ENCODE data around the gene UGP2.
A peak's percentile ranks its signal among the peaks of the same experiment; 100 is the strongest.

The UGP2 gene

DNA sequence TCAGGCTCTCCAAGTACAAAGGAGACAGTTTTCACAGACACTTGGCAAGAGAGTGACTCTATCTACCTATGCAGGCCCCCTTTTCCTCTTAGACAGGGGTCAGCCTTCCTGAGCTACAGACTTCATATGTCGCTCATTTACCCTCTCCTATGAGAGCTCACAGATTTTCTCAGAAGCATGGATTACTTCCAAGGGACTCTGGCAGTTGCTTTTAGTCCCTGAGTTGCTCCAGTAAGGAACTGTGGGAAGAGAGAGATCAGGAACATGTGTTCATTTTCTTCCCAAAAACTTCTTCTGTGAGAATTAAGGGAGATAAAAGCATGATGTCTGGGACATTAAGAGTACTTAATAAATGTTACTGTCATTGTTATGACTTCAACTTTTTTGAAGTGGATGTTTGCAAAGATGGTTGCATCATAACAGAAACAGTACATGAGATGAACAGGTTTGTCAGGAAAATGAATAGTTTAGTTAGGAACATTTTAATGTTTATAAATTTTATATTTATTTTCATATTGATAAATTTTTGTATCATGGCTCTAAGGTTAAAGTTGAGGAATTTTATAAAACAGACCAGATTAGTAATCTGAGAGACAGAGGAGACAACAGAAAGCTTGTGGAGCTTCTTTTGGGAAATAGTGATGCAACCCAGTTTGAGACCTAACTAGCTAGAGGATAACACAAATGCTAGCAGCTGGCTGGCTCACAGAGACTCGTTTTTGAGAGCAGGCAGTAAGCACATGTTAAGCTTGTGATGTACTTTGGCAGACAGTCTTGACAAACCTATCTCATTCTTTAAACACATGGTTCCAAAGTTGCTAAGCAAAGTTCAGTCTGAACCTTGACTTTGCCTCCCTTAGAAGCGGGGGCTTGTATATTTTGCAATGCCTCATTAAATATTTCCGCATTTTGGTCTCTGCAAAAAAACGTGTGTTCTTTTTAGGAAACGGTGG lies 21.7 kb upstream of the UGP2 start:
- no peak for ATAC-seq (replicated peaks)
- no peaks in the 10 kb centered on the region for H3K36me3 Mint-ChIP-seq
- H3K9me3 Mint-ChIP-seq, result no peaks in the 10 kb centered on the region
- DNase-seq, result no peak
- H3K4me1 Mint-ChIP-seq, result no peaks in the 10 kb centered on the region
- no peak overlapping the region for H3K4me3 Mint-ChIP-seq
- H3K27ac Mint-ChIP-seq, result no peak overlapping the region
- H3K27me3 Mint-ChIP-seq, result no peaks in the 10 kb centered on the region

DNA sequence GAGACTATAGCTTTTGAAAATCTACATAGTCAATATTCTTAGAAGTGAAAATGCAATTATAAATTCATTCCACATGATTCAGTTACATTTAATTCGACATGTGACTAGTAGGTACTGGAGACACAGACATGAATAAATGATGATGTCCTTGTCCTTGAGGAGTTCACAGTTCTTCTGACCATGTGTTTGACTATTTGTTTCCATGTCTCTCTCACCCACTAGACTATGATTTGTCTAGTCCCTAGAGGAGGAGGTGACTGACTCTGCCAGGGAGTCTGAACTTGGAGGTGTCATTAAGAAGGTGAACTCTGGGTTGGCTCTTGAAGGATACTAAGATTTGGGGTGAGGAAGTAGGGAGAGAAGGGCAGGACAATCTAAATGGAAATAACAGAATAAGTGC lies 20.7 kb upstream of the UGP2 start:
- Mint-ChIP-seq H3K4me3 (no peak overlapping the region), H3K4me1 (no peaks in the 10 kb centered on the region), H3K27me3 (no peaks in the 10 kb centered on the region), H3K27ac (no peak overlapping the region), H3K36me3 (no peaks in the 10 kb centered on the region), H3K9me3 (no peaks in the 10 kb centered on the region)
- ATAC-seq (replicated peaks) (no peak), DNase-seq (no peak)

DNA sequence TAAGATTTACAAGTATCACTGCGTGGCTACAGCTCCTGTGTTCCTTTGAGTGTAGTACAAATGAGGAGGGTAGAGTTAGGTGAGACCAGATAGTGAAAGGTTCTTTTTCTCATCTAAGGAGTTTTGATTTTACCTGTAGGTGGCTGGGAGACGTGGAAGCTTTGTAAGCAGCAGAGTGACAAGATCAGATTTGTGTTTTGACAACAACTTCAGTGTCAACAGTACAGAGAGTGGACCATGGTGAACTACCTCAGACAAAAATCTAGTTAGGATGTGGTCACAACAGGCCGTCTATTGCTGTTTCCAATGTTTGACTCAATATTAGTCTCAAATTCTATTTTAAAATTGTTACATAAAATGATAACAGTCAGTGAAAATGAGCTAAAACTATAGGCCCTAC lies 20.3 kb upstream of the UGP2 start:
- H3K9me3 Mint-ChIP-seq, result no peaks in the 10 kb centered on the region
- no peak for DNase-seq
- no peaks in the 10 kb centered on the region for H3K36me3 Mint-ChIP-seq
- no peak overlapping the region for H3K4me3 Mint-ChIP-seq
- no peaks in the 10 kb centered on the region for H3K27me3 Mint-ChIP-seq
- ATAC-seq (replicated peaks), result no peak
- no peak overlapping the region for H3K27ac Mint-ChIP-seq
- no peaks in the 10 kb centered on the region for H3K4me1 Mint-ChIP-seq

DNA sequence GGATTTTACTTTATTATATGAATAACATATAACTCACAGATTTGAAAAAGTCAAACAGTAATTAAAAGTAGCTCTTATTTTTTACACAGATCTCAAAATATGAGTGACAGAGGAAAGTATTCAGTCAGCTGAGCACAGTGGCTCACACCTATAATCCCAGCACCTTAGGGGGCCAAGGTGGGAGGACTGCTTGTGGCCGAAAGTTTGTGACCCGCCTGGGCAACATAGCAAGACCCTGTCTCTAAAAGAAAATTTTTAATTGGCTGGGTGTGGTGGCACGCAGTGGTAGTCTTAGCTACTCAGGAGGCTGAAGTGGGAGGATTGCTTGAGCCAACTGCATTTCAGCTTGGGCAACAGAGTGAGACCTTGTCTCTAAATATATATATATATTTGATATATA lies 19.2 kb upstream of the UGP2 start:
- H3K4me1 Mint-ChIP-seq, result no peaks in the 10 kb centered on the region
- H3K27ac Mint-ChIP-seq, result no peak overlapping the region
- DNase-seq, result no peak
- no peaks in the 10 kb centered on the region for H3K9me3 Mint-ChIP-seq
- H3K4me3 Mint-ChIP-seq, result no peak overlapping the region
- ATAC-seq (replicated peaks), result no peak
- H3K27me3 Mint-ChIP-seq, result no peaks in the 10 kb centered on the region
- H3K36me3 Mint-ChIP-seq, result no peaks in the 10 kb centered on the region

- no peak for ATAC-seq (replicated peaks)
- H3K36me3 Mint-ChIP-seq, result no peaks in the 10 kb centered on the region
- no peak overlapping the region for H3K27ac Mint-ChIP-seq
- peaks cover 0 to 6% of the 10 kb centered on the region in 2 donors for H3K27me3 Mint-ChIP-seq
- DNase-seq, result no peak
- no peak overlapping the region for H3K4me3 Mint-ChIP-seq
- H3K9me3 Mint-ChIP-seq, result no peaks in the 10 kb centered on the region
- H3K4me1 Mint-ChIP-seq, result no peaks in the 10 kb centered on the region
Observed at GRCh38 chr2:63827749-63828148, 13.9 kb upstream of the UGP2 start.

DNA sequence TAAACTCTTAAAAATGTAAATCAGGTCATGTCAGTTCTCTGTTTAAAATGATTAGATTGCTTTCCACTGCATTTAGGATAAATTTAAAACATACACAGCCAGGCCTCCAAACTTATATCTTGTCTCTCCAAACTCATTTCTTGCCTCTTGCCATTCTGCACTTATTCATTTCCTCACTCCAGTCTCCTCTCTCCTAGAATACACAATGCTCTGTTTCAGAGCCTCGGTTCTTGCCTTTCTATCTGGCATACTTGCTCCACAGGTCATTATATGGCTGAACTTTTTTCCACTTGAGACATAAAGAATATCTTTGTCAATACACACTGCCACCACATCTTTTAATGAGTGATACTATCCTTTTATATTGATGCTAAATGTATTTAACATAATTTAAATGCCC lies 10.5 kb upstream of the UGP2 start:
- ATAC-seq (replicated peaks) (no peak), DNase-seq (no peak)
- H3K4me1 Mint-ChIP-seq, result no peaks in the 10 kb centered on the region
- H3K27ac Mint-ChIP-seq, result no peak overlapping the region
- no peaks in the 10 kb centered on the region for H3K9me3 Mint-ChIP-seq
- no peaks in the 10 kb centered on the region for H3K36me3 Mint-ChIP-seq
- H3K4me3 Mint-ChIP-seq, result no peak overlapping the region
- H3K27me3 Mint-ChIP-seq, result peaks cover 0 to 6% of the 10 kb centered on the region in 2 donors

- Mint-ChIP-seq H3K4me1 (no peaks in the 10 kb centered on the region), H3K4me3 (no peak overlapping the region), H3K36me3 (no peaks in the 10 kb centered on the region), H3K9me3 (no peaks in the 10 kb centered on the region), H3K27me3 (peaks cover 0 to 6% of the 10 kb centered on the region in 2 donors), H3K27ac (no peak overlapping the region)
- DNase-seq (no peak), ATAC-seq (replicated peaks) (no peak)
Observed at GRCh38 chr2:63834401-63834800, 7.3 kb upstream of the UGP2 start.

- Mint-ChIP-seq H3K9me3 (no peaks in the 10 kb centered on the region), H3K4me3 (no peak overlapping the region), H3K27ac (no peak overlapping the region), H3K27me3 (no peaks in the 10 kb centered on the region), H3K4me1 (peaks cover 0 to 10% of the 10 kb centered on the region in 2 donors), H3K36me3 (peaks cover 5 to 6% of the 10 kb centered on the region in 2 donors)
- DNase-seq (no peak), ATAC-seq (replicated peaks) (no peak)
Observed at GRCh38 chr2:63837036-63837594, 4.6 kb upstream of the UGP2 start.

GRCh38 chr2:63840081-63840784 lies 1.5 kb upstream of the UGP2 start:
- peaks cover 6 to 7% of the 10 kb centered on the region in 2 donors for H3K36me3 Mint-ChIP-seq
- no peak for DNase-seq
- H3K27me3 Mint-ChIP-seq, result no peaks in the 10 kb centered on the region
- ATAC-seq (replicated peaks), result peak; percentile 41 to 48
- H3K4me1 Mint-ChIP-seq, result peaks cover 5 to 32% of the 10 kb centered on the region in 2 donors
- H3K9me3 Mint-ChIP-seq, result no peaks in the 10 kb centered on the region
- H3K4me3 Mint-ChIP-seq, result peak overlapping the region; percentile 97 to 99
- peak overlapping the region; percentile 98 for H3K27ac Mint-ChIP-seq

- peaks cover 7 to 38% of the 10 kb centered on the region in 2 donors for H3K4me1 Mint-ChIP-seq
- no peaks in the 10 kb centered on the region for H3K9me3 Mint-ChIP-seq
- peak overlapping the region; percentile 98 for H3K27ac Mint-ChIP-seq
- H3K4me3 Mint-ChIP-seq, result peak overlapping the region; percentile 97 to 99
- peak; percentile 97 for DNase-seq
- peak; percentile 92 for ATAC-seq (replicated peaks)
- peaks cover 6 to 7% of the 10 kb centered on the region in 2 donors for H3K36me3 Mint-ChIP-seq
- no peaks in the 10 kb centered on the region for H3K27me3 Mint-ChIP-seq
Observed at GRCh38 chr2:63840785-63841253, 877 bp upstream of the UGP2 start.

DNA sequence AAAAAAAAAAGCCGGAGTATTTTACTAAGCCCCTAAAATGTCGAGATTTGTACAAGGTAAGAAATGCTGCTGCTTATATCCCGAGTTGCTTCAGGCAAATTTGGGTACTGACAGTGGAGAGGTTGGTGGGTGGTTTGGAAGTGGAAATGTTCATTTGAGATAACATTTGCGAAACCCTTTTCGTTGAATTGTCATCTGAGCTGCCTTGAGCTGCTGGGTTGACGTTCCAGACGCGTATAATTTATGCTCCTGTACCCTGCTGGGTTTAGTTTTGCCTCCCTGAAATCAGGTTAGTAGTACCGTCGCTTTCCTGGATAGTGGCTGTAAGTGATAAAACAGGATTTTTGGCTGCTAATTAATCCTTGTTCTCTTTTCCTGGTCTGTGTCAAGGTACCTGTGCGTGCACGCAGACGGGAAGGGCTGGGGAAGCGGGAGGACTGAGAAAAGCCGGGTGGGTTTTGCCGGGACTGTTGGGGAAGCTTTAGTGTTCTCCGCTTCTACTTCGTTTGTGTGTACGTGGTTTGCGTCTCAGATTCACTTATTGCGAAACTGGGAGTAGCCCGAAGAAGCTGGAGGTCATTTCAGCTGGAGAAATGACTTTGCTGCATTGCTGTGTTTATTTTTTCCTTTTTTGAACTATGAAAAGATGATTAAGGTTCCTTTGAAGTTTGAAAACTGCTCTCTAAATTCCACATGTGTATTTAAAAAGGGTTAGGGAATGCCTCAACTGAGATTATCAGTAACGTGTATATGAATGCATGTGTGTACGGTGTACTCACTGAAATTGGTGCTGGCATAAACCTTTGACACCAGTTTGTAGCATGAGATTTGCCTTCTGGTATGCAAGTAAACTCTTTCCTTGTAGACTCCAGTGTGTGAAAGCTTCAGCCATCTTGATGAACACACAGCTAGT lies 709 bp downstream of the UGP2 start:
- DNase-seq (no peak), ATAC-seq (replicated peaks) (no peak)
- Mint-ChIP-seq H3K9me3 (no peaks in the 10 kb centered on the region), H3K27me3 (no peaks in the 10 kb centered on the region), H3K4me1 (peaks cover 11 to 50% of the 10 kb centered on the region in 2 donors), H3K4me3 (peak overlapping the region; percentile 97 to 99), H3K27ac (peak overlapping the region; percentile 98), H3K36me3 (peaks cover 9% of the 10 kb centered on the region in 2 donors)

- no peaks in the 10 kb centered on the region for H3K9me3 Mint-ChIP-seq
- H3K4me3 Mint-ChIP-seq, result peak overlapping the region; percentile 97 to 99
- peaks cover 12 to 14% of the 10 kb centered on the region in 2 donors for H3K36me3 Mint-ChIP-seq
- DNase-seq (no peak), ATAC-seq (replicated peaks) (no peak)
- no peak overlapping the region for H3K27ac Mint-ChIP-seq
- H3K27me3 Mint-ChIP-seq, result no peaks in the 10 kb centered on the region
- peaks cover 14 to 54% of the 10 kb centered on the region in 2 donors for H3K4me1 Mint-ChIP-seq
Observed at GRCh38 chr2:63843093-63843492, 1.4 kb downstream of the UGP2 start.

DNA sequence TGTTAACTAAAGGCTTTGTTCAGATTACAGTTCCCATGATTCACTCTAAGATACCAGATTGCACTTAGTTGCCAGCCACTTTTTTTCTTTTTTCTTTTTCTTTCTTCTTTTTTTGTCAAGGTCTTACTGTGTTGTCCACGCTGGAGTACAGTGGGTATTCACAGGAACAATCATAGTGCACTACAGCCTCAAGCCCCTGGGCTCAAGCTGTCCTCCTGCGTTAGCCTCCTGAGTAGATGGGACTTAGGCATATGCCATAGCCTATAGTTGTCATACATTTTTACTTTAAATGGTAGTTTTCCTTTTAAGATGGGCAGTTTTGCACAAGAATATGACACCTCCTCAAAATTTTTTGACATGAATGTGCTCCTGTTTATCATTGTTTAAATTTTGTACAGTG lies 2.1 kb downstream of the UGP2 start:
- Mint-ChIP-seq H3K27ac (no peak overlapping the region), H3K4me3 (peak overlapping the region in 1 of 2 donors; percentile 5), H3K27me3 (no peaks in the 10 kb centered on the region), H3K9me3 (no peaks in the 10 kb centered on the region), H3K4me1 (peaks cover 14 to 54% of the 10 kb centered on the region in 2 donors), H3K36me3 (peaks cover 12 to 14% of the 10 kb centered on the region in 2 donors)
- DNase-seq (no peak), ATAC-seq (replicated peaks) (no peak)

GRCh38 chr2:63844616-63845015 lies 2.9 kb downstream of the UGP2 start:
- no peak for DNase-seq
- Mint-ChIP-seq H3K4me1 (peaks cover 14 to 54% of the 10 kb centered on the region in 2 donors), H3K9me3 (no peaks in the 10 kb centered on the region), H3K27me3 (no peaks in the 10 kb centered on the region), H3K4me3 (no peak overlapping the region), H3K36me3 (peaks cover 12 to 14% of the 10 kb centered on the region in 2 donors), H3K27ac (no peak overlapping the region)
- no peak for ATAC-seq (replicated peaks)

Measured in stimulated activated naive B cell treated with anti-CD40 and anti-IgM and Interleukin-4, amounts not matched to agents 10 μg/mL and 1 μg/mL and 100 μg/mL, for 72 hours (primary cell).